Measurements from ENCODE around the gene VWA7.
A peak's percentile ranks its signal among the peaks of the same experiment; 100 is the strongest.

Gene VWA7

GRCh38 chr6:31826793-31827285 is 49.7 kb upstream of the VWA7 start (continued):
- TF ChIP-seq KLF1 (tag by site-specific recombination; IDR thresholded peaks at IDR 0.05) (peak; percentile 87), ZNF174 (tag by site-specific recombination; IDR thresholded peaks at IDR 0.05) (no peak), ZNF311 (tag by site-specific recombination; IDR thresholded peaks at IDR 0.05; ENCODE audit: borderline replicate concordance) (no peak), ZNF521 (tag by site-specific recombination; IDR thresholded peaks at IDR 0.05) (no peak), ZNF157 (tag by site-specific recombination; IDR thresholded peaks at IDR 0.05) (no peak), ZIC2 (tag by site-specific recombination; IDR thresholded peaks at IDR 0.05) (no peak), ZNF544 (tag by site-specific recombination; IDR thresholded peaks at IDR 0.05) (no peak), ZNF48 (tag by site-specific recombination; IDR thresholded peaks at IDR 0.05) (no peak), FEZF1 (tag by site-specific recombination; IDR thresholded peaks at IDR 0.05) (no peak), MZF1 (tag by site-specific recombination; IDR thresholded peaks at IDR 0.05; ENCODE audit: borderline replicate concordance) (no peak), ZNF561 (tag by site-specific recombination; IDR thresholded peaks at IDR 0.05; ENCODE audit: borderline replicate concordance) (peak; percentile 84; the same call in 1 of the 2 replicates), ZNF354C (tag by site-specific recombination; IDR thresholded peaks at IDR 0.05; ENCODE audit: borderline replicate concordance, low read depth) (no peak), ZNF133 (tag by site-specific recombination; IDR thresholded peaks at IDR 0.05) (no peak), KLF7 (tag by site-specific recombination; IDR thresholded peaks at IDR 0.05; ENCODE audit: borderline replicate concordance) (peak; percentile 79), ZBTB1 (tag by site-specific recombination; IDR thresholded peaks at IDR 0.05) (no peak), MEIS1 (CRISPR knock-in tag; IDR thresholded peaks at IDR 0.05; ENCODE audit: borderline replicate concordance) (no peak), SETDB1 (IDR thresholded peaks at IDR 0.05; ENCODE audit: insufficient read length, low read length) (no peak), ZNF560 (tag by site-specific recombination; IDR thresholded peaks at IDR 0.05; ENCODE audit: borderline replicate concordance) (no peak), ZNF580 (tag by site-specific recombination; IDR thresholded peaks at IDR 0.05) (peak; percentile 85), SALL2 (tag by site-specific recombination; IDR thresholded peaks at IDR 0.05; ENCODE audit: borderline replicate concordance) (no peak), OVOL3 (tag by site-specific recombination; IDR thresholded peaks at IDR 0.05) (no peak), ZNF19 (tag by site-specific recombination; IDR thresholded peaks at IDR 0.05; ENCODE audit: low read depth) (no peak), ZFP37 (tag by site-specific recombination; IDR thresholded peaks at IDR 0.05) (no peak), ZNF585B (tag by site-specific recombination; IDR thresholded peaks at IDR 0.05) (no peak), ZNF555 (tag by site-specific recombination; conservative IDR thresholded peaks at IDR 0.05) (no peak), KLF8 (tag by site-specific recombination; IDR thresholded peaks at IDR 0.05) (peak; percentile 91), ZNF747 (tag by site-specific recombination; IDR thresholded peaks at IDR 0.05) (no peak), ZNF184 (tag by site-specific recombination; IDR thresholded peaks at IDR 0.05) (peak; percentile 56; the same call in 1 of the 2 replicates), ZNF701 (tag by site-specific recombination; IDR thresholded peaks at IDR 0.05) (no peak), BCL11B (tag by site-specific recombination; IDR thresholded peaks at IDR 0.05; ENCODE audit: low read depth) (no peak), ZBTB44 (tag by site-specific recombination; IDR thresholded peaks at IDR 0.05) (0 out of 2 replicates have a peak, but pooled peaks have one; percentile 33), ZNF514 (tag by site-specific recombination; IDR thresholded peaks at IDR 0.05) (no peak)
